Measurements from ENCODE around the gene ADAMTSL5.
"Not testable (repeated sequence)": the region's sequence is repeated elsewhere in the genome, so short reads cannot be mapped to it uniquely, and the experiment has no call there.

GRCh38 chr19:1477056-1477455 is 35.8 kb downstream of the ADAMTSL5 start:
- not testable (repeated sequence) for TF ChIP-seq USF2 (IDR thresholded peaks at IDR 0.05; ENCODE audit: low read length); CTCF (IDR thresholded peaks at IDR 0.05; ENCODE audit: control extremely low read depth in 1 of 3, insufficient read depth in 1 of 3, low read depth in 1 of 3, low read length in 3 of 3); MAX (IDR thresholded peaks at IDR 0.05); RAD21 (IDR thresholded peaks at IDR 0.05 in 1 of 2, conservative IDR thresholded peaks at IDR 0.05 in 1 of 2; ENCODE audit: low read depth in 2 of 2, low read length in 2 of 2); EGR1 (IDR thresholded peaks at IDR 0.05; ENCODE audit: borderline replicate concordance, low read depth, low read length); ZNF274 (IDR thresholded peaks at IDR 0.05; ENCODE audit: borderline replicate concordance, extremely low read depth, low read length); SUZ12 (IDR thresholded peaks at IDR 0.05; ENCODE audit: low read length); RBBP5 (IDR thresholded peaks at IDR 0.05; ENCODE audit: borderline replicate concordance, low read depth, low read length); TBP (IDR thresholded peaks at IDR 0.05; ENCODE audit: low read depth, low read length); EZH2 (IDR thresholded peaks at IDR 0.05; ENCODE audit: low read depth, low read length, severe bottlenecking); HDAC2 (IDR thresholded peaks at IDR 0.05; ENCODE audit: borderline replicate concordance in 1 of 2, low read depth in 2 of 2, low read length in 2 of 2)
